Endothelial cell of umbilical vein (primary cell): ENCODE data around the gene LRR1.

ENCODE experiments used
- EZH2 ChIP-seq: IDR thresholded peaks from 2 replicates; pipeline ENCODE4 v1.6.1; 2012; ENCODE audit warnings: borderline replicate concordance, low read depth, mild to moderate bottlenecking, moderate library complexity, low read length, inconsistent platforms; ENCODE audit not compliant: severe bottlenecking
- MAX ChIP-seq: IDR thresholded peaks from 2 replicates; pipeline ENCODE4 v1.6.1; 2011; ENCODE audit not compliant: insufficient read depth, insufficient read length
- MYC ChIP-seq: IDR thresholded peaks from one replicate; pipeline ENCODE4 v1.6.1; 2011; ENCODE audit warnings: mild to moderate bottlenecking, low read depth, low read length
- POLR2A ChIP-seq: IDR thresholded peaks from 2 replicates; pipeline ENCODE4 v1.6.1; 2012; ENCODE audit warnings: low read depth, mild to moderate bottlenecking, control low read depth, low read length
- POLR2AphosphoS5 ChIP-seq: IDR thresholded peaks from 2 replicates; pipeline ENCODE4 v1.6.1; 2012; ENCODE audit warnings: low read depth, mild to moderate bottlenecking, control low read depth, low read length, moderate library complexity; ENCODE audit not compliant: insufficient read depth
- TF ChIP-seq, protein P1 (sequence below), 2 donors: IDR thresholded peaks; 1 replicate in 1 of 2; 2 replicates in 1 of 2; pipeline ENCODE4 v1.5.1; 2011; ENCODE audit warnings: low read length in 2 of 2, mild to moderate bottlenecking in 2 of 2, moderate library complexity in 2 of 2, control low read depth in 1 of 2, inconsistent platforms in 1 of 2, low read depth in 1 of 2; ENCODE audit not compliant: insufficient read depth in 1 of 2; ENCODE audit errors: extremely low read depth in 1 of 2

- no peak for TF ChIP-seq POLR2A
- TF ChIP-seq, protein P1, sequence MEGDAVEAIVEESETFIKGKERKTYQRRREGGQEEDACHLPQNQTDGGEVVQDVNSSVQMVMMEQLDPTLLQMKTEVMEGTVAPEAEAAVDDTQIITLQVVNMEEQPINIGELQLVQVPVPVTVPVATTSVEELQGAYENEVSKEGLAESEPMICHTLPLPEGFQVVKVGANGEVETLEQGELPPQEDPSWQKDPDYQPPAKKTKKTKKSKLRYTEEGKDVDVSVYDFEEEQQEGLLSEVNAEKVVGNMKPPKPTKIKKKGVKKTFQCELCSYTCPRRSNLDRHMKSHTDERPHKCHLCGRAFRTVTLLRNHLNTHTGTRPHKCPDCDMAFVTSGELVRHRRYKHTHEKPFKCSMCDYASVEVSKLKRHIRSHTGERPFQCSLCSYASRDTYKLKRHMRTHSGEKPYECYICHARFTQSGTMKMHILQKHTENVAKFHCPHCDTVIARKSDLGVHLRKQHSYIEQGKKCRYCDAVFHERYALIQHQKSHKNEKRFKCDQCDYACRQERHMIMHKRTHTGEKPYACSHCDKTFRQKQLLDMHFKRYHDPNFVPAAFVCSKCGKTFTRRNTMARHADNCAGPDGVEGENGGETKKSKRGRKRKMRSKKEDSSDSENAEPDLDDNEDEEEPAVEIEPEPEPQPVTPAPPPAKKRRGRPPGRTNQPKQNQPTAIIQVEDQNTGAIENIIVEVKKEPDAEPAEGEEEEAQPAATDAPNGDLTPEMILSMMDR (IDR thresholded peaks at IDR 0.05; ENCODE audit: extremely low read depth in 1 of 2, insufficient read depth in 1 of 2, low read depth in 1 of 2, low read length in 2 of 2), result no peak
- TF ChIP-seq EZH2, result no peak
- no peak for TF ChIP-seq MAX
- TF ChIP-seq POLR2AphosphoS5, result no peak
- TF ChIP-seq MYC, result no peak
Observed at GRCh38 chr14:49654511-49654910, 55.8 kb downstream of the LRR1 start.
